Stimulated activated naive CD4-positive, alpha-beta T cell treated with Interleukin-2 at 50 U/mL for 16 hours (primary cell): ENCODE data around the gene ATP6V1B1.

Experiments
- DNase-seq: peaks from one replicate; lab custom pipeline; 2025; lab: John Stamatoyannopoulos, UW

ATP6V1B1 gene

GRCh38 chr2:70967189-70967588, 31.5 kb downstream of the ATP6V1B1 start:
- no peak for DNase-seq

GRCh38 chr2:70974592-70974991, 38.9 kb downstream of the ATP6V1B1 start:
- DNase-seq: no peak

GRCh38 chr2:70975237-70975636, 39.5 kb downstream of the ATP6V1B1 start:
- DNase-seq: no peak

GRCh38 chr2:70977605-70978205, 42.0 kb downstream of the ATP6V1B1 start:
- no peak for DNase-seq

- no peak for DNase-seq
Observed at GRCh38 chr2:70978341-70979179, 42.9 kb downstream of the ATP6V1B1 start, which contains the start of gene ANKRD53. ANKRD53 (plus strand) TSS chr2:70978630; CDS start chr2:70978646, 16 bp downstream.

GRCh38 chr2:70979180-70979488, 43.4 kb downstream of the ATP6V1B1 start:
- DNase-seq: no peak

- DNase-seq: no peak
Observed at GRCh38 chr2:70979626-70980025, 43.9 kb downstream of the ATP6V1B1 start.

- DNase-seq: no peak
Observed at GRCh38 chr2:70981421-70981820, 45.7 kb downstream of the ATP6V1B1 start.

- no peak for DNase-seq
Observed at GRCh38 chr2:70981866-70982810, 46.4 kb downstream of the ATP6V1B1 start.

GRCh38 chr2:70982971-70983370, 47.3 kb downstream of the ATP6V1B1 start:
- no peak for DNase-seq

- no peak for DNase-seq
Observed at GRCh38 chr2:70983506-70984227, 48.0 kb downstream of the ATP6V1B1 start.

- no peak for DNase-seq
Observed at GRCh38 chr2:70984228-70984575, 48.5 kb downstream of the ATP6V1B1 start.

GRCh38 chr2:70984576-70985282, 49.0 kb downstream of the ATP6V1B1 start:
- peak; percentile 64 for DNase-seq

GRCh38 chr2:70985283-70985688, 49.6 kb downstream of the ATP6V1B1 start:
- DNase-seq: no peak

GRCh38 chr2:70985956-70986355, 50.3 kb downstream of the ATP6V1B1 start:
- DNase-seq: no peak

- DNase-seq: no peak
Observed at GRCh38 chr2:70986499-70987189, 50.9 kb downstream of the ATP6V1B1 start.

GRCh38 chr2:70987386-70987785, 51.7 kb downstream of the ATP6V1B1 start:
- DNase-seq: no peak

GRCh38 chr2:70988151-70988550, 52.5 kb downstream of the ATP6V1B1 start:
- DNase-seq: no peak

- no peak for DNase-seq
Observed at GRCh38 chr2:70988726-70989648, 53.3 kb downstream of the ATP6V1B1 start.

- no peak for DNase-seq
Observed at GRCh38 chr2:70990216-70990615, 54.5 kb downstream of the ATP6V1B1 start.
